HG03103 (cell line): Measurements from ENCODE around the gene CFAP119.

Experiments used
- ATAC-seq: cut with Tn5 transposase; IDR thresholded peaks from one replicate; pipeline ENCODE4 v1.9.1; 2021; ENCODE audit warnings: low read depth; ENCODE audit not compliant: unreplicated experiment

The CFAP119 gene

GRCh38 chr16:30715750-30716445 lies 46.0 kb downstream of the CFAP119 start:
- no peak for ATAC-seq

GRCh38 chr16:30711712-30712111 lies 50.1 kb downstream of the CFAP119 start:
- no peak for ATAC-seq

- no peak for ATAC-seq
Observed at GRCh38 chr16:30710971-30711370, 50.9 kb downstream of the CFAP119 start.
